ENCODE measurements around the gene FOXC2.
A peak's percentile ranks its signal among the peaks of the same experiment; 100 is the strongest.

Gene FOXC2

GRCh38 chr16:86533076-86533475, 33.6 kb upstream of the FOXC2 start:
- DNase-seq (ENCODE audit: low read depth in 2 of 2) = no peak

GRCh38 chr16:86533767-86534351, 32.8 kb upstream of the FOXC2 start:
- DNase-seq (ENCODE audit: low read depth in 2 of 2) = no peak

- no peak for DNase-seq (ENCODE audit: low read depth in 2 of 2)
These were observed 31.6 kb upstream of the FOXC2 start for GRCh38 chr16:86534779-86535615.

- no peak for DNase-seq (ENCODE audit: low read depth in 2 of 2)
These were observed 30.0 kb upstream of the FOXC2 start for GRCh38 chr16:86536621-86537020.

- DNase-seq (ENCODE audit: low read depth in 2 of 2) = no peak
These were observed 29.1 kb upstream of the FOXC2 start for GRCh38 chr16:86537486-86537885.

GRCh38 chr16:86538196-86538780, 28.3 kb upstream of the FOXC2 start:
- DNase-seq (ENCODE audit: low read depth in 2 of 2) = no peak

GRCh38 chr16:86540894-86541293, 25.7 kb upstream of the FOXC2 start:
- no peak for DNase-seq (ENCODE audit: low read depth in 2 of 2)

- no peak for DNase-seq (ENCODE audit: low read depth in 2 of 2)
These were observed 25.1 kb upstream of the FOXC2 start for GRCh38 chr16:86541560-86541959.

GRCh38 chr16:86542756-86543750, 23.6 kb upstream of the FOXC2 start:
- DNase-seq (ENCODE audit: low read depth in 2 of 2) = no peak

GRCh38 chr16:86545481-86545880, 21.1 kb upstream of the FOXC2 start:
- DNase-seq (ENCODE audit: low read depth in 2 of 2) = no peak

- no peak for DNase-seq (ENCODE audit: low read depth in 2 of 2)
These were observed 20.5 kb upstream of the FOXC2 start for GRCh38 chr16:86545954-86546637.

GRCh38 chr16:86546638-86547013, 20.0 kb upstream of the FOXC2 start:
- DNase-seq (ENCODE audit: low read depth in 2 of 2) = no peak

GRCh38 chr16:86547286-86547685, 19.3 kb upstream of the FOXC2 start:
- no peak for DNase-seq (ENCODE audit: low read depth in 2 of 2)

GRCh38 chr16:86549076-86549892, 17.3 kb upstream of the FOXC2 start:
- DNase-seq (ENCODE audit: low read depth in 2 of 2) = no peak

GRCh38 chr16:86549893-86550190, 16.8 kb upstream of the FOXC2 start:
- no peak for DNase-seq (ENCODE audit: low read depth in 2 of 2)

GRCh38 chr16:86550281-86550680, 16.3 kb upstream of the FOXC2 start:
- DNase-seq (ENCODE audit: low read depth in 2 of 2) = no peak

- DNase-seq (ENCODE audit: low read depth in 2 of 2) = no peak
These were observed 13.3 kb upstream of the FOXC2 start for GRCh38 chr16:86553356-86553755.

GRCh38 chr16:86554599-86554916, 12.1 kb upstream of the FOXC2 start:
- no peak for DNase-seq (ENCODE audit: low read depth in 2 of 2)

GRCh38 chr16:86554917-86555703, 11.5 kb upstream of the FOXC2 start, which contains the start of gene MTHFSD:
TSS of gene MTHFSD (minus strand) at chr16:86555235. CDS start at chr16:86555184, 51 bp downstream.
- peak; percentile 97 for DNase-seq (ENCODE audit: low read depth in 2 of 2)

GRCh38 chr16:86555704-86556075, 10.9 kb upstream of the FOXC2 start:
- no peak for DNase-seq (ENCODE audit: low read depth in 2 of 2)
